ENCODE data around the gene ITFG2.

DNA sequence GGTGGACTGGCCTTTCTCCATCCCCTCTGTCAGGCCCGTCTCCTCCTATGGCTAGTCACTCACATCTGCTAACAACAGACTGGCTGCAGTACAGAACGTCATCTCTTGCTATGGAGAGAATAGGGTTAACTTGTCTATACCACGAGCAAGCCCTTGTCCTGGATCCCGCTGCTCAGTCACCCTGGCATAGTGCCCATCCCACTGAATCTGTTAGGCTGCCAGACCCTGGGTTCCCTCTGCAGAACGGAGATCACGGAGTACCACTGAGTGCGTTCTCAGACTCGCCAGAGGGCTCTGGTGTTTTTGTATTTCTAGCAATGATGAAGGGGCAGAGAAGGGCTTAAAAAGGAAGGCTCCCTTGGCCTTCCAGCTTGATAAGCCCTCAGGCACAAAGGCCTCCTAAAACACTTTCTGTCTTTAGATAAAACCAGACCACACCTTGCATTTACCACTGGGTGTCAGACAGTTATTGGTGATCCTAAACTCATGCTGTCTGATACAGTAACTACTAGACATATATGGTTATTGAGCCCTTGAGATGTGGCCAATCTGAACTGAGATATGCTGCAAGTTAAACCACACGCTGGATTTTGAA, 28.7 kb downstream of the ITFG2 start:
- TF ChIP-seq YY1 (IDR thresholded peaks at IDR 0.05; ENCODE audit: insufficient read depth, insufficient read length), result no peak
- TF ChIP-seq SUZ12 (IDR thresholded peaks at IDR 0.05; ENCODE audit: extremely low read depth, insufficient read depth, insufficient read length), result no peak
- no peak for TF ChIP-seq ZNF274 (IDR thresholded peaks at IDR 0.05; ENCODE audit: low read depth, low read length)

Data from NT2/D1 (cell line).